GM12891 (cell line): ENCODE measurements around the gene TMEM150B.

Experiments used
- POLR2A ChIP-seq: IDR thresholded peaks from 2 replicates; pipeline ENCODE4 v1.6.1; 2011; ENCODE audit warnings: low read depth, low read length, control low read depth
- POLR2AphosphoS5 ChIP-seq: IDR thresholded peaks from 2 replicates; pipeline ENCODE4 v1.6.1; 2011; ENCODE audit warnings: low read depth, low read length, control low read depth
- TAF1 ChIP-seq: IDR thresholded peaks from 2 replicates; pipeline ENCODE4 v1.6.1; 2011; ENCODE audit warnings: low read depth, low read length, control low read depth

- TF ChIP-seq POLR2A (peak; percentile 71; the same call in 1 of the 2 replicates), TAF1 (peak; percentile 89), POLR2AphosphoS5 (peak; percentile 81)
Measured at GRCh38 chr19:55279770-55280643, 45.1 kb downstream of the TMEM150B start, which contains the start of gene HSPBP1.
